ENCODE results near the gene FSCN2.

FSCN2 gene

GRCh38 chr17:81550830-81551457, 22.8 kb downstream of the FSCN2 start:
- H3K4me3 ChIP-seq (ENCODE audit: low read length): peak overlapping the region; percentile 78
- no peak for TF ChIP-seq CTCF (conservative IDR thresholded peaks at IDR 0.05; ENCODE audit: low read depth, low read length)
- no peak for DNase-seq (ENCODE audit: low read depth)

- DNase-seq (ENCODE audit: low read depth): no peak
- H3K4me3 ChIP-seq (ENCODE audit: low read length): peak overlapping the region; percentile 78
- TF ChIP-seq CTCF (conservative IDR thresholded peaks at IDR 0.05; ENCODE audit: low read depth, low read length): no peak
These were observed 23.5 kb downstream of the FSCN2 start for GRCh38 chr17:81551458-81552243.

- no peak for DNase-seq (ENCODE audit: low read depth)
- H3K4me3 ChIP-seq (ENCODE audit: low read length): peak within 1 kb of the TSS; percentile 78
- TF ChIP-seq CTCF (conservative IDR thresholded peaks at IDR 0.05; ENCODE audit: low read depth, low read length): no peak
These were observed 24.3 kb downstream of the FSCN2 start, which contains the start of gene FAAP100 for GRCh38 chr17:81552244-81553017. Gene FAAP100, minus strand, starts transcription at chr17:81552353. Its CDS starts 23 bp downstream, at chr17:81552330.

GRCh38 chr17:81553018-81553615, 24.9 kb downstream of the FSCN2 start:
- peak; percentile 51 for DNase-seq (ENCODE audit: low read depth)
- H3K4me3 ChIP-seq (ENCODE audit: low read length): peak overlapping the region; percentile 78
- TF ChIP-seq CTCF (conservative IDR thresholded peaks at IDR 0.05; ENCODE audit: low read depth, low read length): peak; percentile 12

- peak overlapping the region; percentile 78 for H3K4me3 ChIP-seq (ENCODE audit: low read length)
- peak; percentile 81 for DNase-seq (ENCODE audit: low read depth)
- TF ChIP-seq CTCF (conservative IDR thresholded peaks at IDR 0.05; ENCODE audit: low read depth, low read length): no peak
These were observed 25.5 kb downstream of the FSCN2 start for GRCh38 chr17:81553616-81554181.

- no peak overlapping the region for H3K4me3 ChIP-seq (ENCODE audit: low read length)
- no peak for DNase-seq (ENCODE audit: low read depth)
- TF ChIP-seq CTCF (conservative IDR thresholded peaks at IDR 0.05; ENCODE audit: low read depth, low read length): no peak
These were observed 28.1 kb downstream of the FSCN2 start for GRCh38 chr17:81556175-81556691.
